HEK293 (cell line): Measurements from ENCODE around the gene LRRC74A.

Experiments
- CTCF ChIP-seq: fragments of 450-650 bp; formaldehyde crosslinking; IDR thresholded peaks from 2 replicates; pipeline ENCODE4 v1.5.1; 2016; ENCODE audit warnings: missing biosample characterization, missing genetic modification characterization
- GLI4 ChIP-seq: fragments of 450-650 bp; formaldehyde crosslinking; IDR thresholded peaks from 2 replicates; pipeline ENCODE4 v1.5.1; 2016; ENCODE audit warnings: missing biosample characterization, missing genetic modification characterization
- MZF1 ChIP-seq: fragments of 450-650 bp; formaldehyde crosslinking; IDR thresholded peaks from 2 replicates; pipeline ENCODE4 v1.5.1; 2017; ENCODE audit warnings: missing biosample characterization, missing genetic modification characterization, borderline replicate concordance
- REST ChIP-seq: fragments of 450-650 bp; formaldehyde crosslinking; IDR thresholded peaks from 2 replicates; pipeline ENCODE4 v1.5.1; 2016; ENCODE audit warnings: missing biosample characterization, missing genetic modification characterization
- ZNF133 ChIP-seq: fragments of 450-650 bp; formaldehyde crosslinking; IDR thresholded peaks from 2 replicates; pipeline ENCODE4 v1.5.1; 2016; ENCODE audit warnings: missing biosample characterization, missing genetic modification characterization
- ZNF2 ChIP-seq: fragments of 450-650 bp; formaldehyde crosslinking; IDR thresholded peaks from 2 replicates; pipeline ENCODE4 v1.5.1; 2016; ENCODE audit warnings: missing biosample characterization, missing genetic modification characterization
- ZNF747 ChIP-seq: fragments of 450-650 bp; formaldehyde crosslinking; IDR thresholded peaks from 2 replicates; pipeline ENCODE4 v1.5.1; 2016; ENCODE audit warnings: missing biosample characterization, missing genetic modification characterization
- ZSCAN18 ChIP-seq: fragments of 450-650 bp; formaldehyde crosslinking; IDR thresholded peaks from 2 replicates; pipeline ENCODE4 v1.5.1; 2016; ENCODE audit warnings: missing biosample characterization, missing genetic modification characterization

- TF ChIP-seq GLI4 (tag by site-specific recombination) (no peak), CTCF (tag by site-specific recombination) (no peak), ZNF133 (tag by site-specific recombination) (no peak), REST (no peak), ZNF2 (tag by site-specific recombination) (no peak), ZSCAN18 (tag by site-specific recombination) (no peak), ZNF747 (tag by site-specific recombination) (no peak), MZF1 (tag by site-specific recombination) (no peak)
These were observed 58.7 kb downstream of the LRRC74A start for GRCh38 chr14:76884853-76885276.
